HepG2 (cell line): Measurements from ENCODE around the gene RPRD2. TPM values are rescaled to one million over a fixed set of nuclear protein-coding genes. Genes with fewer than 3 reads are reported as not detected.

Experiments used
- BORCS8-MEF2B ChIP-seq: sonication (generic); formaldehyde crosslinking; IDR thresholded peaks from 2 replicates; pipeline ENCODE4 v1.8.0; 2022; ENCODE audit warnings: mild to moderate bottlenecking, missing genetic modification reagents
- ERF ChIP-seq: IDR thresholded peaks from 2 replicates; pipeline ENCODE4 v1.6.1; 2018; ENCODE audit warnings: missing biosample characterization, missing genetic modification reagents
- HCFC1 ChIP-seq: fragments of 150-350 bp; IDR thresholded peaks from 2 replicates; pipeline ENCODE4 v1.6.1; 2014; ENCODE audit warnings: low read depth, low read length
- MXD4 ChIP-seq: IDR thresholded peaks from 2 replicates; pipeline ENCODE4 v1.6.1; 2016; ENCODE audit warnings: mild to moderate bottlenecking, missing biosample characterization, missing genetic modification reagents
- RBM39 ChIP-seq: fragments of 200-400 bp; formaldehyde crosslinking; IDR thresholded peaks from one replicate; pipeline ENCODE4 v1.6.1; 2018; ENCODE audit warnings: antibody characterized with exemption, mild to moderate bottlenecking, low read depth, low read length; ENCODE audit not compliant: poor library complexity, severe bottlenecking
- STAT5B ChIP-seq: sonication (generic); formaldehyde crosslinking; IDR thresholded peaks from 2 replicates; pipeline ENCODE4 v1.4.0; 2020; ENCODE audit warnings: missing genetic modification reagents
- U2AF2 ChIP-seq: fragments of 200-400 bp; formaldehyde crosslinking; IDR thresholded peaks from 2 replicates; pipeline ENCODE4 v1.6.1; 2017; ENCODE audit warnings: low read depth, mild to moderate bottlenecking, low read length
- ZBTB26 ChIP-seq: IDR thresholded peaks from 2 replicates; pipeline ENCODE4 v1.6.1; 2016; ENCODE audit warnings: missing compliant biosample characterization, missing genetic modification reagents, borderline replicate concordance
- ZHX1 ChIP-seq: sonication (generic); formaldehyde crosslinking; IDR thresholded peaks from 2 replicates; pipeline ENCODE4 v1.8.1; 2022; ENCODE audit warnings: low read depth, mild to moderate bottlenecking, missing genetic modification reagents
- ZNF512B ChIP-seq: sonication (generic); formaldehyde crosslinking; IDR thresholded peaks from 2 replicates; pipeline ENCODE4 v1.5.1; 2020; ENCODE audit warnings: missing genetic modification reagents, mild to moderate bottlenecking, borderline replicate concordance
- ZNF557 ChIP-seq: sonication (generic); formaldehyde crosslinking; IDR thresholded peaks from 2 replicates; pipeline ENCODE4 v1.4.0; 2020; ENCODE audit warnings: missing genetic modification reagents
- ZNF609 ChIP-seq: sonication (generic); formaldehyde crosslinking; IDR thresholded peaks from 2 replicates; pipeline ENCODE4 v1.4.0; 2020; ENCODE audit warnings: mild to moderate bottlenecking, missing genetic modification reagents, borderline replicate concordance
- polyA plus RNA-seq, 8 experiments: library from polyadenylated mRNA; depleted of rRNA in 3 of 8; stranded (reverse) in 7 of 8; unstranded in 1 of 8; fragments of >200 nt; fragmentation: Illumina TruSeq in 4 of 8; extraction: Trizol in 4 of 8; gene quantifications; 2 replicates each; pipeline versions ENCODE4 v1.2.1 to v1.2.3, GENCODE V29; 2011 to 2016; ENCODE audit warnings: low read depth in 4 of 8, missing spikeins in 1 of 8, mixed read lengths in 1 of 8; ENCODE audit not compliant: insufficient read depth in 1 of 8
- total RNA-seq, 5 experiments: library from RNA; depleted of rRNA; stranded (reverse); fragments of >200 nt; fragmentation: Illumina TruSeq; extraction: Trizol; gene quantifications; 2 replicates each; pipeline ENCODE4 v1.2.3, GENCODE V29; 2016; ENCODE audit warnings: low read depth in 1 of 5

The RPRD2 gene
- total and polyA plus RNA-seq, 2 of the 13 experiments (the other 11 are each of a cell fraction or from before 2014, with no cell fraction given), result 8.0 to 8.9 TPM

- TF ChIP-seq ZNF609 (CRISPR knock-in tag), result peak; percentile 44; the same call in 1 of the 2 replicates
- TF ChIP-seq ZBTB26 (CRISPR knock-in tag), result 0 out of 2 replicates have a peak, but pooled peaks have one; percentile 56
- no peak for TF ChIP-seq RBM39
- no peak for TF ChIP-seq U2AF2
- peak; percentile 89; the same call in 1 of the 2 replicates for TF ChIP-seq STAT5B
- 0 out of 2 replicates have a peak, but pooled peaks have one; percentile 51 for TF ChIP-seq ZHX1
- TF ChIP-seq ZNF512B (CRISPR knock-in tag), result 0 out of 2 replicates have a peak, but pooled peaks have one; percentile 54
- TF ChIP-seq MXD4, result peak; percentile 72; the same call in 1 of the 2 replicates
- peak; percentile 59; the same call in 1 of the 2 replicates for TF ChIP-seq HCFC1
- 0 out of 2 replicates have a peak, but pooled peaks have one; percentile 23 for TF ChIP-seq BORCS8-MEF2B (CRISPR knock-in tag)
- TF ChIP-seq ERF (CRISPR knock-in tag), result peak; percentile 76
- 0 out of 2 replicates have a peak, but pooled peaks have one; percentile 72 for TF ChIP-seq ZNF557 (CRISPR knock-in tag)
Observed at GRCh38 chr1:150486966-150487762, 123.2 kb downstream of the RPRD2 start, which contains the start of gene TARS2 (continued).
